Measurements from ENCODE around the gene GNLY.

DNA sequence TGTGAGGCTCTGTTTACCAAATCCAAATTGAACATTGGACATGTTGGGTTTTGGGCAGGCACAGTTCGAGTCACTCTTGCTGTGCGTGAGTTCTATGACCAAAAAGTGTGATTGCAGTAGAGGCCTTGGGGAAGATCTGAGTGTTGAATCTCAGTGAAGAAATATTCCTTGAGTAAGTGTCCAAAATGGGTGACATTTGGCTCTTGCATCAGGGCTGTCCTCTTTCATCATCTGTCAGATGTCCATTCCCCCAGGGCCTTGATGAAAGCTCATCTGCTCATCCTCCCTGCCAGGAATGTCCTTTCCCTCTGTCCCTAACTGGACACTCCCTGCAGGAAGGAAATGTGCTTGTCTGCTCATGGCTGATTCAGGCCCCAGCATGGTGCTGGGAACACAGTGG, 19.7 kb upstream of the GNLY start:
- TF ChIP-seq, protein P1, sequence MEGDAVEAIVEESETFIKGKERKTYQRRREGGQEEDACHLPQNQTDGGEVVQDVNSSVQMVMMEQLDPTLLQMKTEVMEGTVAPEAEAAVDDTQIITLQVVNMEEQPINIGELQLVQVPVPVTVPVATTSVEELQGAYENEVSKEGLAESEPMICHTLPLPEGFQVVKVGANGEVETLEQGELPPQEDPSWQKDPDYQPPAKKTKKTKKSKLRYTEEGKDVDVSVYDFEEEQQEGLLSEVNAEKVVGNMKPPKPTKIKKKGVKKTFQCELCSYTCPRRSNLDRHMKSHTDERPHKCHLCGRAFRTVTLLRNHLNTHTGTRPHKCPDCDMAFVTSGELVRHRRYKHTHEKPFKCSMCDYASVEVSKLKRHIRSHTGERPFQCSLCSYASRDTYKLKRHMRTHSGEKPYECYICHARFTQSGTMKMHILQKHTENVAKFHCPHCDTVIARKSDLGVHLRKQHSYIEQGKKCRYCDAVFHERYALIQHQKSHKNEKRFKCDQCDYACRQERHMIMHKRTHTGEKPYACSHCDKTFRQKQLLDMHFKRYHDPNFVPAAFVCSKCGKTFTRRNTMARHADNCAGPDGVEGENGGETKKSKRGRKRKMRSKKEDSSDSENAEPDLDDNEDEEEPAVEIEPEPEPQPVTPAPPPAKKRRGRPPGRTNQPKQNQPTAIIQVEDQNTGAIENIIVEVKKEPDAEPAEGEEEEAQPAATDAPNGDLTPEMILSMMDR (IDR thresholded peaks at IDR 0.05), result no peak
- peak in 1 of 4 donors; percentile 29 for TF ChIP-seq EP300 (IDR thresholded peaks at IDR 0.05)

Measured in upper lobe of left lung (tissue), 4 donors.